ENCODE measurements around the gene GNRHR.
"Not testable (repeated sequence)": the region's sequence is repeated elsewhere in the genome, so short reads cannot be mapped to it uniquely, and the experiment has no call there.

- TF ChIP-seq ATF3 (IDR thresholded peaks at IDR 0.05); CTCF (IDR thresholded peaks at IDR 0.05; ENCODE audit: low read depth, low read length, missing input control); RAD21 (IDR thresholded peaks at IDR 0.05); JUND (IDR thresholded peaks at IDR 0.05); ZBTB33 (IDR thresholded peaks at IDR 0.05); FOXA1 (IDR thresholded peaks at IDR 0.05); REST (IDR thresholded peaks at IDR 0.05); SP1 (IDR thresholded peaks at IDR 0.05); GABPA (IDR thresholded peaks at IDR 0.05 in 1 of 2, conservative IDR thresholded peaks at IDR 0.05 in 1 of 2): not testable (repeated sequence)
These were observed 47.5 kb downstream of the GNRHR start for GRCh38 chr4:67706682-67707081.

All from liver (tissue), 3 donors.